C4-2B (cell line): ENCODE measurements around the gene ZBTB16.

Experiments
- H3K27ac ChIP-seq: fragments of 450-650 bp; 2 replicates; pipeline ENCODE4 v1.5.1; 2017
- CTCF ChIP-seq: fragments of 450-650 bp; conservative IDR thresholded peaks from 2 replicates; pipeline ENCODE4 v1.5.1; 2017; ENCODE audit warnings: mild to moderate bottlenecking
- ZFX ChIP-seq: fragments of 450-650 bp; IDR thresholded peaks from 2 replicates; pipeline ENCODE4 v1.6.1; 2017

Gene ZBTB16

GRCh38 chr11:114108501-114109205, 49.1 kb downstream of the ZBTB16 start:
- no peak for TF ChIP-seq ZFX
- TF ChIP-seq CTCF = no peak
- H3K27ac ChIP-seq = peak overlapping the region; percentile 83

- TF ChIP-seq CTCF = no peak
- TF ChIP-seq ZFX = no peak
- peak overlapping the region; percentile 83 for H3K27ac ChIP-seq
Measured at GRCh38 chr11:114109206-114110090, 49.9 kb downstream of the ZBTB16 start.

GRCh38 chr11:114110123-114110522, 50.6 kb downstream of the ZBTB16 start:
- TF ChIP-seq ZFX = no peak
- no peak for TF ChIP-seq CTCF
- peak overlapping the region; percentile 83 for H3K27ac ChIP-seq

GRCh38 chr11:114110952-114111947, 51.7 kb downstream of the ZBTB16 start:
- H3K27ac ChIP-seq = peak overlapping the region; percentile 28; the same call in 1 of the 2 replicates
- TF ChIP-seq ZFX (no peak), CTCF (no peak)

- no peak for TF ChIP-seq ZFX
- no peak for TF ChIP-seq CTCF
- no peak overlapping the region for H3K27ac ChIP-seq
Measured at GRCh38 chr11:114115451-114115928, 56.0 kb downstream of the ZBTB16 start.

GRCh38 chr11:114116357-114116756, 56.8 kb downstream of the ZBTB16 start:
- no peak overlapping the region for H3K27ac ChIP-seq
- TF ChIP-seq CTCF (no peak), ZFX (no peak)
